MCF 10A (cell line): ENCODE results near the gene DGKI. TPM values are rescaled to one million over a fixed set of nuclear protein-coding genes. Genes with fewer than 3 reads are reported as not detected.

Experiments used
- BruUV-seq: library from RNA; stranded (reverse); fragments of 400-500 nt; replicated peaks from 2 replicates; lab custom pipeline; 2021; lab: Mats Ljungman, UMichigan
- CTCF ChIA-PET: fragments of 300-600 bp; sonication (Branson Sonifier 250); formaldehyde crosslinking; extraction: SDS; loops from one replicate; lab custom pipeline; 2021; ENCODE audit warnings: antibody characterized with exemption, inconsistent platforms; lab: Yijun Ruan, JAX
- POLR2A ChIA-PET: fragments of 300-600, 350-650 bp; sonication (Branson Sonifier 250); formaldehyde crosslinking; extraction: SDS; loops from one replicate; lab custom pipeline; 2020; ENCODE audit warnings: antibody characterized with exemption, inconsistent platforms; lab: Yijun Ruan, JAX
- DNase-seq: peaks from one replicate; pipeline ENCODE4 v3.0.0-alpha.2; 2018; ENCODE audit not compliant: unreplicated experiment
- H3K27ac Mint-ChIP-seq: one replicate; pipeline ENCODE4 v1.8.0; 2022; ENCODE audit warnings: mild to moderate bottlenecking, low read depth, mixed read lengths; ENCODE audit not compliant: unreplicated experiment
- H3K27me3 Mint-ChIP-seq: one replicate; pipeline ENCODE4 v1.8.0; 2022; ENCODE audit warnings: mixed read lengths; ENCODE audit not compliant: insufficient read depth, unreplicated experiment
- H3K36me3 Mint-ChIP-seq: one replicate; pipeline ENCODE4 v1.8.0; 2022; ENCODE audit warnings: mild to moderate bottlenecking, moderate library complexity, mixed read lengths; ENCODE audit not compliant: insufficient read depth, unreplicated experiment
- H3K4me1 Mint-ChIP-seq: one replicate; pipeline ENCODE4 v1.8.0; 2022; ENCODE audit warnings: mixed read lengths; ENCODE audit not compliant: insufficient read depth, unreplicated experiment
- H3K4me3 Mint-ChIP-seq: one replicate; pipeline ENCODE4 v1.8.0; 2022; ENCODE audit warnings: mild to moderate bottlenecking, moderate library complexity, mixed read lengths; ENCODE audit not compliant: unreplicated experiment
- H3K9me3 Mint-ChIP-seq: one replicate; pipeline ENCODE4 v1.8.0; 2022; ENCODE audit warnings: mixed read lengths; ENCODE audit not compliant: unreplicated experiment
- intact Hi-C: fragments of 100-400 bp; cut with micrococcal nuclease; formaldehyde crosslinking; loops from 2 replicates; pipeline ENCODE4 v1.14.1; 2022
- total RNA-seq: library from RNA; stranded (reverse); gene quantifications from 2 replicates; pipeline ENCODE4 v1.2.3, GENCODE V29; 2022
- TF ChIP-seq, protein P1 (sequence below): fragments of 200-600 bp; IDR thresholded peaks from one replicate; pipeline ENCODE4 v1.8.0; 2022; ENCODE audit warnings: antibody characterized with exemption, mild to moderate bottlenecking; ENCODE audit not compliant: unreplicated experiment

DGKI gene
- total RNA-seq, 1 experiment from 2014 or later: 1.4 TPM

DNA sequence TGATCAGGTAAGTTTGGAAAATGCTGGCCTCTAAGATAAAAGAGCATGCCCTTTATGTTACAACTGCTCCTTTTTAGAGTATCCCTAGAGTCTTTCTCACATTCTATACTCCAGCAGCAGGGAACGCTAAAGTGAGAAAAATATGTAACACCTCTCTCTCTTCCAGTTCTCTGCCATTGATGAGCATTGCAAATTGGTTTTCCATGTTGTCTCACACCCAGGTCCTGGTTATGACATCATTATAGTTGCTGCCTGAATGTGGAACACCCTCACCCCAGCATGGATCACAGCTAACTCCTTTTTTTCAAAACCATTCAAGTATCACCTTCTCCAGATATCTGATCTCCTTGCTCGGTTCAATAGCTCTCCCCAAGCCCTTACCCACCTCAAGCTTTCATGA lies 84.4 kb downstream of the DGKI start:
- H3K27ac Mint-ChIP-seq: no peak overlapping the region
- H3K4me3 Mint-ChIP-seq: no peak overlapping the region
- intact Hi-C loops: no loop called here
- ChIA-PET POLR2A (no interaction called here), CTCF (interaction anchor here (0.7 to 0.8 kb wide), 2 partner anchors 28 to 156 kb away, joined by 3 read pairs; no protein-coding TSS in a partner anchor)
- BruUV-seq: no TSS peak
- TF ChIP-seq, protein P1, sequence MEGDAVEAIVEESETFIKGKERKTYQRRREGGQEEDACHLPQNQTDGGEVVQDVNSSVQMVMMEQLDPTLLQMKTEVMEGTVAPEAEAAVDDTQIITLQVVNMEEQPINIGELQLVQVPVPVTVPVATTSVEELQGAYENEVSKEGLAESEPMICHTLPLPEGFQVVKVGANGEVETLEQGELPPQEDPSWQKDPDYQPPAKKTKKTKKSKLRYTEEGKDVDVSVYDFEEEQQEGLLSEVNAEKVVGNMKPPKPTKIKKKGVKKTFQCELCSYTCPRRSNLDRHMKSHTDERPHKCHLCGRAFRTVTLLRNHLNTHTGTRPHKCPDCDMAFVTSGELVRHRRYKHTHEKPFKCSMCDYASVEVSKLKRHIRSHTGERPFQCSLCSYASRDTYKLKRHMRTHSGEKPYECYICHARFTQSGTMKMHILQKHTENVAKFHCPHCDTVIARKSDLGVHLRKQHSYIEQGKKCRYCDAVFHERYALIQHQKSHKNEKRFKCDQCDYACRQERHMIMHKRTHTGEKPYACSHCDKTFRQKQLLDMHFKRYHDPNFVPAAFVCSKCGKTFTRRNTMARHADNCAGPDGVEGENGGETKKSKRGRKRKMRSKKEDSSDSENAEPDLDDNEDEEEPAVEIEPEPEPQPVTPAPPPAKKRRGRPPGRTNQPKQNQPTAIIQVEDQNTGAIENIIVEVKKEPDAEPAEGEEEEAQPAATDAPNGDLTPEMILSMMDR: no peak
- H3K9me3 Mint-ChIP-seq: no peaks in the 10 kb centered on the region
- peaks cover 2% of the 10 kb centered on the region for H3K4me1 Mint-ChIP-seq
- no peaks in the 10 kb centered on the region for H3K36me3 Mint-ChIP-seq
- no peaks in the 10 kb centered on the region for H3K27me3 Mint-ChIP-seq
- no peak for DNase-seq

DNA sequence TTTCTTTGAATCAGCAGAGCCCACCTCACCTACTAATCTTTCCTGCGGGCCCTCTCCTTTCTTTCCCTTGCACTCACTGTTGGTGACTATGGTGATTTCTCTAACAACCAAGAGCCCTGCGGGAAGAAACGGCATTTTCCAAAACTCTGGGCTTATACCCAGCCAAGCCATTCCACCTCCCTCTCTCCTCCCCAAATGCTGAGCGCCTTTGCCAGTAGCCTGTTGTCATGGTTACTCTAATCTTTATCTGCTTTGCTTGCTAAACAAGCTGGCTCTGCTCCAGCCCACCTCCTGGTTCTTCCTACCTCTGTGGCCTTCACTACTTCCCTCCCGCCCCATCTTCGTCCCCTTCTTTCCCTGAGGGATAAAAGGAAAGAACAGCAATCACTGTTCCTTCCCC lies 86.7 kb downstream of the DGKI start:
- TF ChIP-seq, protein P1: no peak
- ChIA-PET CTCF (no interaction called here), POLR2A (interaction anchor here (0.7 kb wide), 1 partner anchor 110 kb away, joined by 3 read pairs; no protein-coding TSS in a partner anchor)
- DNase-seq: no peak
- intact Hi-C loops: no loop called here
- Mint-ChIP-seq H3K27ac (no peak overlapping the region), H3K4me1 (peaks cover 7% of the 10 kb centered on the region), H3K4me3 (no peak overlapping the region), H3K36me3 (no peaks in the 10 kb centered on the region), H3K27me3 (no peaks in the 10 kb centered on the region), H3K9me3 (no peaks in the 10 kb centered on the region)
- BruUV-seq: no TSS peak

DNA sequence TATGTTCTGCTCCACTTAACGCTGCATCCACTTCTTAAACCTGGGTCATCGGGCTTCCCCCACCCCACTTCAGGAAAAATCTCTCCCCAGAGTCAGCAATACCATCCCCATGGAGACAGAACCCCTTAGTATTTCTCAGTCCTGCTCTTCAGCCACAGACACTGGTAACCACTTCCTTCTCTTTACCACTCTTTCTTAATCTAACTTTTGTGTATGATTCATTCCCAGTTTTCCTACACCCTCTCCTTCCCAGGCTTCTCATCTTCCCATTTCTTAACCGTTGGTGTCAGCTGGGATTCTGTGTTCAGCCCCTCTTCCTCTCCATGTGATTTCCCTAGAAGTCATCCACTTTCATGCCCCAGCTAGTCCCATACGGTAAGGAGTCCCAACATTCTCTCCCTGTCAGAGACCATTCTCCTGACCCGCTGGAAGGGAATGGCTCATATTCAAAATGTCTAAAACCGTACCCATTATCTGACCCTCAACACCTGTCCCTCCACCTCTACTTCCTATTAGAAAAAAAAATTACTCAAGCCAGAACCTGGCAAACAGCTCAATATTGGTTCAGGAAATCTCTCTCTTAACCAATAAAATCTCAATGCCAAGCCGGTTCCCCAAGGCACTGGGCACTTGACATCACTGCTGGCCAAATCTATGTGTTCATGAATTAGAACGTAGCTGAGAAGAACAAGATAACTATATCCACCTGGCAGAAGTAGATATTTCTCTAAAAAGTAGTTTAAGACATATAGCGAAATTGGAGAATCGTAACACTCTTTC lies 89.4 kb downstream of the DGKI start:
- H3K9me3 Mint-ChIP-seq: no peaks in the 10 kb centered on the region
- H3K27me3 Mint-ChIP-seq: no peaks in the 10 kb centered on the region
- no peak overlapping the region for H3K4me3 Mint-ChIP-seq
- CTCF ChIA-PET: interaction anchor here (1.1 kb wide), 1 partner anchor 101 kb away, joined by 4 read pairs; no protein-coding TSS in a partner anchor
- TF ChIP-seq, protein P1: no peak
- no peak overlapping the region for H3K27ac Mint-ChIP-seq
- H3K36me3 Mint-ChIP-seq: no peaks in the 10 kb centered on the region
- no TSS peak for BruUV-seq
- POLR2A ChIA-PET: no interaction called here
- intact Hi-C loops: no loop called here
- peak; percentile 19 for DNase-seq
- H3K4me1 Mint-ChIP-seq: peaks cover 7% of the 10 kb centered on the region

DNA sequence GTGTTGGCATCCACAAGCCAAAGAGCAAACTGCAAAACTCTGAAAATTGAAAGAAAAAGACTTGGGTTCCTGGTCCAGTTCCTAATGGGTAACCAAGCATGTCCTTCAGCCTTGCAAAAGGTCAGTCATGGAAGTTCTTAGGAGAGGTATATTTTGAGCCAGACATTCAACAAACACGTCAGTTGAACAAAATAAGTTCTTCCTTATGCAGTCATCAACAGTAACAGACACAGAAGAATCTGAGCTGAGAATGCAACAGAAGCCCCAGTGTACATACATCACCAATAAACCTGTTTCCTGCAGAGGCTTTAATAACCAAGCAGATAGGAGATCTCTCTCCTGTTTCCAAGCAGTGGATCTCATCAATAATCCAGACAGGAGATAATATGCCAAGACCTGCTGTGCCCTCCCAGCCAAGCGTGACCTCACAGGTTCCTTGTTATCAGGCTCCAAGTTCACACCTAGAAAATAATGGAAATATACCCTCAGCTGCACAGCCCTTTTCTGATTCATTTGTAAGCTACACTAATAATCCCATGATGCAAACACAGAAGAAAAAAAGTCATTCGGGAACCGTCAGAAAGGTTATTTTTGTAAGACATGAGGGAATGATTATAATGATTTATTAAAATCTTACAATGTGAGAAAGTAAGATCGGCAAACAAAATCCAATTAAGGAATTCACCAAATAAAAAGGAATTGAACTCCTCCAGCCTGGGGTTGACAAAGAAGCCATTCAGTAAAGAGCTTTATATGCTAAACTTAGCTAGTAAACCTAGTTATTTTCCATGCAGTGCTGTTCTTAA lies 90.7 kb downstream of the DGKI start:
- H3K36me3 Mint-ChIP-seq: no peaks in the 10 kb centered on the region
- CTCF ChIA-PET: interaction anchor here (0.7 kb wide), 1 partner anchor 16 kb away, joined by 3 read pairs; no protein-coding TSS in a partner anchor

More for the DNA sequence above, 90.7 kb downstream of the DGKI start:
- intact Hi-C loops: no loop called here
- Mint-ChIP-seq H3K4me3 (no peak overlapping the region), H3K27me3 (no peaks in the 10 kb centered on the region), H3K9me3 (no peaks in the 10 kb centered on the region), H3K4me1 (peaks cover 7% of the 10 kb centered on the region), H3K27ac (no peak overlapping the region)
- BruUV-seq: no TSS peak
- POLR2A ChIA-PET: no interaction called here
- TF ChIP-seq, protein P1: no peak
- no peak for DNase-seq
